ENCODE measurements around the gene WDR48.
A peak's percentile ranks its signal among the peaks of the same experiment; 100 is the strongest.

Gene WDR48

DNA sequence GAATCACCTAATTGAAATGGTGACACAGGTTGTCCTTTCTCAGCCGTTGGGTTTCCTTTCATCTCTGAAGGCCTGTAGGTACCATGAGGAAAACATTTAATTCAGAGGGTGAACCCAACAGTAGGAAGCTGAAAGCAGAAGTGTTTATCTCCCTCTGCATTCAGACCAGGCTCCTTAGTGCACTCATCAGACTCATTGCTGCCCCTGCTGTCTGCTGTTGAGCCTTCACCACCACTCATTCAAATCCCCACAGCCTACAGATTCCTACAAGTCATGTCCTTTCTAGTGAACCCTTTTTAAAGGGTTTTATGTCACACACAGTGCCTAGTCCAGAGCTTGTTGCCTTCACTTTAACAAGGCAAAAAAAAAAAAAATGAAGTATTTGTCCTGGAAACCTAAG lies 13.4 kb downstream of the WDR48 start:
- peak; percentile 35 for DNase-seq

GRCh38 chr3:39067286-39067685 lies 15.5 kb downstream of the WDR48 start:
- DNase-seq, result no peak

- DNase-seq, result peak; percentile 1
Observed at GRCh38 chr3:39068556-39068955, 16.7 kb downstream of the WDR48 start.

DNA sequence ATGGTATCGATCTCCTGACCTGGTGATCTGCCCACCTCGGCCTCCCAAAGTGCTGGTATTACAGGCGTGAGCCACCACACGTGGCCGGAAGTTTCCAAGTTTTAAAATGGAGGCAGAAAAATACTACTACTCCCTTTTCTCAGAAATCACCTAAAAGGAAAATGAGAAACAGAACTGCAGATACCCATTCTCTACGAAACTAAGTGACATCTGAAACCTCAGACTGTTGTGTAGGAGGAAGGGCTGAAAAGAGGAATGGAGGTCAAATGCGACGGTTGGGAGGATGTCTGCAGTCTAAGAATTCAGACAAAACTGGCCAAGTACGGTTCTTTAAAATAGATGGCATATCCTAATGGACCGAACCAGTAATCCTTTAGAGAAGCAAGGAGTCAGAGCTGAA lies 24.1 kb downstream of the WDR48 start:
- no peak for DNase-seq

DNA sequence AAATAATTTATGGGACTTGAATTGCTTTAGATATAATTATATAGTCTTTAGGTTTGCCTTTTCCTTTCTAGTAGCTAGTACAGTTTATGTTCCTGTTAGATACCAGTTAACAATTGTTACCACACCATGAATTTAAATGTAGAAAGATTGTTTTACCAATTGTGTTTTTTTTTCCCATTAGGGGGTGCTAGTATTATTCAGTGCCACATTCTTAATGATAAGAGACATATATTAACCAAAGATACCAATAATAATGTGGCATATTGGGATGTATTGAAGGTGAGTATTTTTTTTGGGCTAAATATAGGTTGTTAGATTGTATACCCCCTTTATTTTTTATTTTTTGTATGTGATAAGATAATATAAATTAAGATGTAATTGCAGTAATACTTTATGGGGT lies 27.7 kb downstream of the WDR48 start:
- DNase-seq, result no peak

DNA sequence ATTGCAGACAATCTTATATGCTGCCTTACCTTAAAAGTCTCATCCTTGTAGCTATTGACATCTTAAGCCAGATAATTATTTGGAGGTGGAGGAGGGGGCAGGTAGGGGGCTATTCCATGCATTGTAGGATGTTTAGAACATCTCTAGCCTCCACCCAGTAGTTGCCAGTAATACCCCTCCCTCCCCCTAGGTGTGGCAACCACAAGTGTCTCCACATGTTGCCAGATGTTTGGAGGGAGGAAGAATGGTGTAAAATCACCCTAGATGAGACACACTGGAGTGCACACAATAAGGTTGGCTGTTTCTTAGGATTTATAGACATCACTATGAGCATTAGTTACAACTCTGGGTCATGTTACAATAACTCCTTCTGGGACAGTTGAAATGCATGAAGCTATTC lies 28.2 kb downstream of the WDR48 start:
- no peak for DNase-seq

DNA sequence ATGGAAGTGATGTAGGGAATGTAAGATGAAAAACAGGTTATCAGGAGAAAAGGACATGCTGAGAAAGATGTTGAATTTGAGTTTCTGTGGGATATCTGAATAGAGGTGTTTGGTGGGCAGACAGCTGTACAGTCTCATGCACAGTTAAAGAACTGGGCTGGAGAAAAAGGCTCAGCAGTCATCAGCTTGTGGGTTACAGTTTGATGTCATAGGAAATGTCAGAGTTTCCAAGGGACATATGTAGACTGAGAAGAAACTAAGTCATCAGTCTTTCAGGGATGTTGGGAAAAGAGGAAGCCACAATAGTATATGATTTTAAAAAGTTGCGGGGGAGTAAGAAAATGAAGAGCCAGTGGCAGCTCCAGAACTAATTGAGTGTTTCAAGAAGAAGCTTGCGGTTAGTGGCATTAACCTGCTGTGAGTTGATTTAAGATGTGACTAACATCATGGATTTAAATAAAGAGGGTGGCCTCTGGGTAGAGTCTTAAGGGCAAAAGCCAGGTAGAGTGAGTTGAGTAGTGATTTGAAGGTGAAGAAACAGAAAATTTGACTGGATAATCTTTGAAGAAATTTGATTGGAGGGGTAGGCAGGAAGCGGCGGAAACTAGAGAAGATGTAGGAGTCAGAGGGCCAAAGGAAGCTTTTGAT lies 31.0 kb downstream of the WDR48 start:
- no peak for DNase-seq

DNA sequence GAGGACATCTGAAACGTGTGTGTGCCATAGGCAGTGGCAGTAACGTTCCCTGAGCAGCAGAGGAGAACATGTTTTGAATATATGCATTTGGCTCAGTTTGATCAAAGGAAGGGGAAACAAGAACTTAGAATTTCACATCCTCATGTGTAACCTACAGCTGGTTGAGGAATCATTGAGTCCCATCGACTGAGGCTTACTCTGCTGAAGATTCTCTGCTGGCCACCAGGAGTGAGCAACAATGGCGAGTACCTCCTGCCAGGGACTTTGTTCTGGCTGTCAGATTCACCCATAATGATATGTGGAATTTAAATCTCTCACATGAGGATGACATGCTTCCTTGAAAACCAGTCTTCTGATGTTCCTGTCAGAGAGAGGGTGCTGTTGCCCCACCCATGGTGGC lies 34.3 kb downstream of the WDR48 start:
- DNase-seq, result no peak

- DNase-seq, result no peak
Observed at GRCh38 chr3:39088456-39088855, 36.6 kb downstream of the WDR48 start.

DNA sequence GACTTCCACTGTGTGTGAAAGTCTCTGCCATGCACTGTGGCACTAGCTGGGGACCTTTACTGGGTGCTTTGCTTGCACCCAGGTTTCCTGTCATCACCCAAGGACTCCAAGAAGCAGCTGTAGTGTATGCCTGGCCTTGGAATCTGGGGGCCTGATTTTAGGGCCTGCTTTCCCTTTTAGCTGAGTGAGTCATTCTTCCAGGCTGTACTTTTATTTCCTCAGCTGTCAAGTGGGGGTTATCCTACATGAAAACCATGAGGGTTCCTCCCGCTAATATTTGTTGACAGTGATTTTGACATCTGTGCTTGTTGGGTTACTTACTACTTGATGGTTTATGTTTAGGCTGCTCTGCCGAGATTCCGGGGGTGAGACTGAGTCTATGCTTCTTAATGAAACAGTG lies 37.1 kb downstream of the WDR48 start:
- no peak for DNase-seq

DNA sequence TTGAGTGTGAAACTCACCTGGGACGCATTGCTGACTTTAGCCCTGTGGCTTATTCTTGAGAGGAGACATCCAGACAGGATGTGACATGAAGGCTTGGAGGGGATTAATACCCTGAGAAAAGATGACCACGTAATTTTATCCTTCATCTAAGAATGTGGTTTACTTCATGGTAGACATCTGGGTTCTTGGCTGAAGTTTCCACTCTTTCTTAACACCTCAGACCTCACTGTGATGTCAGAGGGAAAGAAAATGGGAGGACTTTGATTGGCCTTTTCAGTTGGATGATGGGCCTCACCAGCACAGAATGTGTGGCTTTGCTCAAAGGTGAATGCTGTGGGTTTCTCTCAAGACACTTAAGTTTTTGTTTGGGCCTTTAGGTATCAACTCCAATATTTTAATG lies 39.1 kb downstream of the WDR48 start:
- no peak for DNase-seq

DNA sequence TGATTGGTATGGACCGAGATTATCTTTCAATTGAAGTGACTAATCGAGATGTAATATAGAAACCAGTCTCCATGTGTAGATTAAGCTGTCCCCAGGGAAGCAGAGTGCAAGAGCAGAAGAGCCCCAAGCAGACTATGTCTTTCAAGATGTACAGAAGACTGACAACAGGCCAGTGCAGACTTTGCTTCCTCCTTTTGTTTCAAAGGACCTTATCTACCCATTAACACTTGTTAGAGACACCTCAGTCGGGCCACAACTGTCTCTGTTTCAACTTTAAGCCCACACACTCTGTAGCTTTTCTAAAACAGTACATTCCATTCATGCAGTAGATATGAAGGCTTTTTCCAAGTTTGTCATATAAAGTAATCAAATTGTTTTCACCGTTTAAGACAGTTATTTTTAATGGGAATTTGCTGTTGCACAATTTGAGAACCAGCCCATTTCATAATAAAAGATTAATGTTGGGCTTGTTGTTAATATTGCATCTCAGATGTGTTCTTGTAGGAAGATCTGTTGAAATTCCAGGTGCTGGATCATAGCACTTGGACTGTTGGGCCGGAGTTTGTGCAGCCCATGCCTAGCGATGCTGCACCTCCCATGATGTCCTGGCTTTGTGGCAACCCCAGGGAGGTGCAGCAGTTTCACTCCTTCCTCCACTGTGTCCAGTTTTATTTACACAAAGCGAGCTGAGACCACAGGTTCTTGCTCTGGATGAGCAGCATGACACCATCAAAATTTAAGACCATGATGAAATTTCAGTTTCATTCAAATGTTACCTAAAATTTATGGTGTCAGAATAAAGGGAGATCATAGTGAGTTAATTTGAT lies 43.2 kb downstream of the WDR48 start:
- no peak for DNase-seq

GRCh38 chr3:39095778-39096177 lies 44.0 kb downstream of the WDR48 start:
- no peak for DNase-seq

DNA sequence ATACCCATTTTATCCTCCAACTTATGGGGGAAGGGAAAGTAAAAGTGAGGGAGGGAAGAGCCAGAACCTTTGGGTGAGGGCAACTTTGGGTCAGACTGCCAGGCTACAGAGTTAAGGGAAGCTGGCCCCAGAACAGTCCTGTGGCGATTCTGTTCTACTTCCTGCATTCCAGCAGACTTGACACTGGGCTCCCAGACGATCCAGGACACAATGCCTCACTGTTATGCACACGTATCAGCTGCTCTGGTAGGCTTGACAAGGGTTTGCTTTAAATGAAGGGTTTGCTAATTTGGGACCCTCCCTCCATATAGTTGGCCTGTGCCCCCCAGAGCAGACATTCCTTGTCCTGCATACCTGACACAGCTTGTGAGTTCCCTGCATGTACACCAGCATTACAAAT lies 45.0 kb downstream of the WDR48 start:
- DNase-seq, result no peak

GRCh38 chr3:39097716-39098472 lies 46.1 kb downstream of the WDR48 start:
- no peak for DNase-seq

GRCh38 chr3:39098473-39099000 lies 46.7 kb downstream of the WDR48 start:
- DNase-seq, result no peak

GRCh38 chr3:39099242-39099641 lies 47.4 kb downstream of the WDR48 start:
- no peak for DNase-seq

DNA sequence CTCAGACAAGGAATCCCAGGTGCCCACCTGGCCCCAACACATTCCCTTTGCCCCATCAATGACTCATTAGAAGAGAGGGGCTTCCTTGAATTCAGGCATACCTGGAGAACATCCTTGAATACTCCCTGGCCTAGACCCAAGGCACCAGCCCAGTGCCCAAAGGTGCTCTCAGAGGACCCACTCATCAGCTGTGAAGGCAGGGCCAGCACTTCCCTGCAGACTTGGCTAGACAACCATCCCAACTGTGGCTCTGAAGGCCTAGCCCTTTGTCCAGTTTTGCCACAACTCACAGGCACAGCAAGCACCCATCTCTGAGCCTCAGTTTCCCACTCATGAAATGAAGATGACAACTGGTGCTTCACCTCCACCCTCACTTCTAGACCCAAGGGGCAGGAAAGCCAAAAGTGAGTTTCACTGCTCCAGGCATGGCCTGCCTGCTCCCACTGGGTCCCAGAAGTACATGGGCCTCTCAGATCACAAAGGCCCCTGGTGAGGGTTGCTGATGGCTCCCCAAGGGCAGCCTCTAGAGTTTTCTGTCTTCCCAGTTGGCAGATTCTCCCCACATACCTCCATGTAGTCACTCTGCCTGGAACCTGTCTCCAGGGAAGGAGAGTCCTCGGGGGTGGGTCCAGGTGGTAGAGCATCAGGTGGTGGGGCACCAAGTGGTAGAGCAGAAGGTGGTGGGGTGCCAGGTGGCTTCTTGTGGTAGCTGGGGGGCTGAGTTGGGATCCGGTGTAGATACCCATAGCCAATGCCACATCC lies 48.1 kb downstream of the WDR48 start:
- DNase-seq, result no peak

DNA sequence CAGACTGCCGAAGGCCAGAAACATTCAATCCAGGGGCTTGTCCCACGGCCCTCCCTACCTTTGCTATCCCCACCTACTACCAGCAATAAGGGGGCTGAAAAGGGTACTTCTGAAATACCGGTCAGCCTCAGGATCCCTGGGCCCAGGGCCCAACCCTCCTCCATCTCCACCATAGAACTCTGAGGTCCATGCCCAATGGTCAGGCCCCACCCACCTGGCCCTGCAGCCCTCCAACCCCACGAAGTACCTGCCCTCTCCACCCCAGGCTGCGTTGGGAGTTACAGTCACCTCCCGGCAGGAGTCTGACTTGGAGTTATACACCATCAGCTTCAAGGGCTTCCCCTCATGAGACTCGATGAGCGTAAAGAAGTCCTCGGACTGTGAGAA lies 48.7 kb downstream of the WDR48 start:
- DNase-seq, result no peak

- no peak for DNase-seq
Observed at GRCh38 chr3:39101022-39101689, 49.3 kb downstream of the WDR48 start.

DNA sequence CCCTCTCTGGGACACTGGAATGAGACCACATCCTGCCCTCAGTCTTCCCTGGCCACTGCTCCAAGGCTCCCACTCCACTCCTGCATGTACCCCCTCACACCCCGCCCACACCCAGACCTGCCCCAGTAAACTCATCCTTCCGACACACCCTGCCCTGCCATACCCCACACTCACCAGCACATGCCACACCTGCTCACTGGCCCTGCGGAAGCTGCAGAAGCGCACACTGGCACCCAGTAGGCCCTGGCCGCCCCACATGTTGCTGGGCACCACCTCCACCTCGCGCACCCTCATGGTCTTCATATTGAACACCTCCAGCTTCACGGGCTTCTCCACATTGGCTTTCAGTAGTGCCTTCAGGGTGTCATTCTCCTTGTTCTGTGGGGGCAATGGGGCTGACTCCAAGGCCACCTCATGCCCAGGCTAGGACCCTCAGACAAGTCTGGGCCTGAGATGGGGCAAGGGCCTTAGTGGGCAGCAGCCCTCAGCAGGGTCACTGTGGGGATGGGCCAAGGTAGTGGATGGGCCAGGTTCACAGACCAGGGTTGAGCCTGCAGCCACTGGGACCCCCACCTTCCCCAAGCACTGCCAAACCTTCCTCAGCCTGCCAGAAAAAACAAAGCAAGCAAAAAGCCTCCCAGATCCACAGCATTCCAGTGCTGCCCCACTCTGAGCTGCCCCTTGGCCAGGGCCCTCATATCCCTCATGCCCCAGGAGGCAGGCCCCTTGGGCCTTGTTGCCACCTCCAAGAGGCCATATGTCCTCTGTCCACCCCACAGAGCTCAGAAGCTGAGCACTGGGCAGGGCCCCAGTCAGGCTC lies 50.9 kb downstream of the WDR48 start:
- no peak for DNase-seq

GRCh38 chr3:39103324-39103693 lies 51.5 kb downstream of the WDR48 start:
- no peak for DNase-seq

Data from NCI-H526 treated with DMSO at 0.1 percent for 48 hours (cell line).